Activated naive CD4-positive, alpha-beta T cell treated with anti-CD3 and anti-CD28 coated beads for 36 hours (primary cell): Measurements from ENCODE around the gene KIAA1586. TPM values are rescaled to one million over a fixed set of nuclear protein-coding genes. Genes with fewer than 3 reads are reported as not detected.

Experiments
- CTCF ChIA-PET: fragments of 350-600 bp; sonication (Branson Sonifier 250); formaldehyde crosslinking; loops from one replicate; lab custom pipeline; 2021; ENCODE audit warnings: antibody characterized with exemption; lab: Charles Lee
- DNase-seq: peaks from one replicate; pipeline ENCODE4 v3.0.0-alpha.2; 2020
- H3K27ac Mint-ChIP-seq: one replicate; pipeline ENCODE4 v1.8.0; 2021; ENCODE audit warnings: mild to moderate bottlenecking, mixed read lengths
- H3K27me3 Mint-ChIP-seq: one replicate; pipeline ENCODE4 v1.8.0; 2021; ENCODE audit warnings: low read depth, mixed read lengths
- H3K36me3 Mint-ChIP-seq: one replicate; pipeline ENCODE4 v1.8.0; 2021; ENCODE audit warnings: low read depth, mixed read lengths
- H3K4me1 Mint-ChIP-seq: one replicate; pipeline ENCODE4 v1.8.0; 2021; ENCODE audit warnings: low read depth, mixed read lengths
- H3K4me3 Mint-ChIP-seq: one replicate; pipeline ENCODE4 v1.8.0; 2021; ENCODE audit warnings: mild to moderate bottlenecking, moderate library complexity, mixed read lengths
- H3K9me3 Mint-ChIP-seq: one replicate; pipeline ENCODE4 v1.8.0; 2021; ENCODE audit warnings: mixed read lengths
- intact Hi-C: fragments of 100-400 bp; cut with micrococcal nuclease; formaldehyde crosslinking; loops from one replicate; pipeline ENCODE4 v1.15.1; 2023
- total RNA-seq, 2 experiments: library from RNA; stranded (reverse); gene quantifications; one replicate each; pipeline ENCODE4 v1.2.3, GENCODE V29; 2021

The KIAA1586 gene
- total RNA-seq, 2 experiments from 2014 or later: 13.6 to 17.4 TPM

DNA sequence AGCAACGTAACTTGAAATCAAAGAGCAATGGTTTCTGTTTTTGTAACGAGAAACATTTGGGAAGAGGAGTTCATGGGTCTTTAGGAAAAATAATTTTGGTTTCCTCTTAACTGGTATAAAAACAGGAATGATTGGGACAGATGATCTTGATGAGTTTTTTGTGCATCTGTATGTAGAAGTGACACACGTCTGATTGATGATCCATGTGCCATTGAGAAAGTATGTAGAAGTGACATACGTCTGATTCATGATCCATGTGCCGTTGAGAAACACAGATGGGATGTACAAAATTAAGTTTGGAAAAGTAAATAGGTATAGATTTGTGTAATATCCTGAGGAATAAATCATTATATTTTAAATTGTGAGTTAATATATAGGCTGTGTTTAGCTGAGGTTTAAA is 2.1 kb downstream of the KIAA1586 start:
- Mint-ChIP-seq H3K27ac (no peak overlapping the region), H3K36me3 (peaks cover 31% of the 10 kb centered on the region), H3K4me3 (peak overlapping the region; percentile 68), H3K9me3 (peaks cover 1% of the 10 kb centered on the region), H3K27me3 (peaks cover 14% of the 10 kb centered on the region), H3K4me1 (peaks cover 21% of the 10 kb centered on the region)
- intact Hi-C loops: no loop called here
- no peak for DNase-seq
- CTCF ChIA-PET: no interaction called here

DNA sequence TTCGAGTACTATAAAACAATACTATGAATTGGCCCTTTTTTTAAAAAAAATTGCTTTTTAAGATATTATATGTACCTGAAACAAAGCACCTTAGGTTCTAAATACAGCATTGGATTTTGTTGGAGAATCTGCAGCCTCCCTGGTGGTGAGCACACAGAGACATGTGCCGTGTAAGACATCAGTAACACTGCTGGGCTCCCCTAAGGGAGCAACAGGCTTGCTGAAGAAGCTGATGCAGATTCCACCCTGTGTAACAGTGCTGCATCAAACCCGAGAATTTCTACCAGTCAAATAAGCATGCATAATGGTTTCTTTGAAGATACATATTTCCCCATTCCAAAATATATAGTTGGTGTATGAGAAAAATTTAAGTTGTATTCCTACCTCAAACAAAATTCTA is 17.4 kb downstream of the KIAA1586 start:
- Mint-ChIP-seq H3K27me3 (no peaks in the 10 kb centered on the region), H3K9me3 (no peaks in the 10 kb centered on the region), H3K4me3 (no peak overlapping the region), H3K4me1 (peaks cover 3% of the 10 kb centered on the region), H3K36me3 (peaks cover 26% of the 10 kb centered on the region), H3K27ac (no peak overlapping the region)
- no peak for DNase-seq
- intact Hi-C loops: no loop called here
- CTCF ChIA-PET: no interaction called here

DNA sequence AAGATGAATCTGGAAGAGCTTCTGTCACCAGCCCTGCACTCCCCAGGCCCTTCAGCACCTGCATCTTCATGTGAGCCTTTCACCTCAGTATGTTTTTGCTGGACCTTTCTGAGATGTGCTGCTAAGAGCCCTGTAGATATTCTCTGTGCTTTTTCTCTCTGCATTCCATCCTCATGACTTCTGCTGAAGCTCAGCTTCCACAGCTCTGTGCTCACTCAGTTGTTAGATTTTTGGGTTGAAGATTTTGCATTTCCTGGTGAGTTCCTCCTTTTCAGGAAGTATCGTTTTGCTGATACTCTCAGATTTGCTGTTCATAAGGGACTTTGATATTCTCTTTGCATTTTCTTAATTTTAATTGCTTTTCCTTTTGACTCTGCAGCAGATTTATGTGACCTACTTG is 18.3 kb downstream of the KIAA1586 start:
- no peaks in the 10 kb centered on the region for H3K9me3 Mint-ChIP-seq
- no peak overlapping the region for H3K4me3 Mint-ChIP-seq
- intact Hi-C loops: no loop called here
- no peak for DNase-seq
- CTCF ChIA-PET: no interaction called here
- H3K27ac Mint-ChIP-seq: no peak overlapping the region
- peaks cover 3% of the 10 kb centered on the region for H3K4me1 Mint-ChIP-seq
- no peaks in the 10 kb centered on the region for H3K27me3 Mint-ChIP-seq
- peaks cover 26% of the 10 kb centered on the region for H3K36me3 Mint-ChIP-seq

DNA sequence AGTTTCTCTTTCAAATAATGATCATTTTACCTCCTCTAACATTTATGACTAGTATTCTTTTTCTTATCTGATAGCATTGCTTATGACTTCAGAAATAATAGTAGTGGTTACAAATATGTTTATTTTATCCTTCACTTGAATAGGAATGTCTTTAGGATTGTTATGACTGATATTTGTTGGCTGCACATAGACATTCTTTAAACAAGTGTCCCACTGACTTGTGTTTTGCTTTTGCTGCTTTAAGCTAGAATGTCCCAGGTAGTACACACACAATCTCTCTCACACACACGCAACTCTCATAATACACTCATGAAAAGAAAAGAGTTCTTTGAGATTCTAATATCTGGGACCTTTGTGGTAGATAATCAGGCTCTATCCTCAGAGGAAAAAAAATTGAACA is 21.6 kb downstream of the KIAA1586 start:
- CTCF ChIA-PET: no interaction called here
- H3K9me3 Mint-ChIP-seq: no peaks in the 10 kb centered on the region
- peaks cover 16% of the 10 kb centered on the region for H3K36me3 Mint-ChIP-seq
- peaks cover 3% of the 10 kb centered on the region for H3K4me1 Mint-ChIP-seq
- no peaks in the 10 kb centered on the region for H3K27me3 Mint-ChIP-seq
- no peak for DNase-seq
- intact Hi-C loops: no loop called here
- no peak overlapping the region for H3K4me3 Mint-ChIP-seq
- H3K27ac Mint-ChIP-seq: no peak overlapping the region

DNA sequence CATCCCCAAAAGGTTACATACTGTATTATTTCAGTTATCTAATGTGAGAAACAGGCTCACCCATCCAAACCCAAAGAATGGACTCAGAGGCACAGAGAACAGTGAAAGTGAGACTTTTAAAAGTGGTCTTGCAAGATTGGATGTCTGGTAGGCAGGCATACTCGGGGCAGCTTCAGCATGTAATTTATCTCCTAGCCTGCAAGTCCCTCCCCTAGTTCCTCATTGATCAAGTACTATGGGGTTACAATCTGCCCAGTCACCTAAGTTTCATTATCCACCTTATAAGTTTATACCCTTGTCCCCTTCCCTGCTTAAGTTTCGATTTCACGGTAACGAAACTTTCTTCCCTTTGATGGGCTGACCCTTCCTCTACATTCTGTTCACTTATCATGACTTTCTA is 22.7 kb downstream of the KIAA1586 start:
- H3K36me3 Mint-ChIP-seq: peaks cover 19% of the 10 kb centered on the region
- intact Hi-C loops: no loop called here
- CTCF ChIA-PET: no interaction called here
- DNase-seq: no peak
- no peak overlapping the region for H3K4me3 Mint-ChIP-seq
- no peaks in the 10 kb centered on the region for H3K27me3 Mint-ChIP-seq
- H3K9me3 Mint-ChIP-seq: no peaks in the 10 kb centered on the region
- no peak overlapping the region for H3K27ac Mint-ChIP-seq
- H3K4me1 Mint-ChIP-seq: peaks cover 3% of the 10 kb centered on the region

DNA sequence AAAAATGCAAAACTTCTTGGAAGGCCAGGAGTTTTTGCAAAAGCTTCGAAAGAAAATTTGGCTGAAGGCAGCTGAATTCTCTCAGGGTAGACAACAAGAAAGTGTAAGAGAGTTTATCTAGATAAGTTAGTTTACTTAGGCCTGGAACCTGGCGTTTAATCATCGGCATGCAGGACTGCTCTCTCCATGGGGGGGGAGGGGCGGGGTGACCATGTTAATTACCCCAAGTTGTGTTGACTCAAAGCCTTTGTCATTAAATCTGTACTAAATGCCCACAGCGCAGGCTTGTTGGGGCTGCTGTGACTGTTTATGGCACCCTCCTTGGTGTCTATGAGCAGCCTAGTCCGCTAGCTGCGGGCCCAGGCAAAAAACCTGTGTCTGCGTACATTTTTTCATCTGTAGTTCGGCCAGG is 23.4 kb downstream of the KIAA1586 start:
- Mint-ChIP-seq H3K27ac (no peak overlapping the region), H3K27me3 (no peaks in the 10 kb centered on the region), H3K4me1 (no peaks in the 10 kb centered on the region), H3K9me3 (no peaks in the 10 kb centered on the region), H3K36me3 (peaks cover 17% of the 10 kb centered on the region), H3K4me3 (no peak overlapping the region)
- DNase-seq: no peak
- CTCF ChIA-PET: no interaction called here
- intact Hi-C loops: no loop called here

DNA sequence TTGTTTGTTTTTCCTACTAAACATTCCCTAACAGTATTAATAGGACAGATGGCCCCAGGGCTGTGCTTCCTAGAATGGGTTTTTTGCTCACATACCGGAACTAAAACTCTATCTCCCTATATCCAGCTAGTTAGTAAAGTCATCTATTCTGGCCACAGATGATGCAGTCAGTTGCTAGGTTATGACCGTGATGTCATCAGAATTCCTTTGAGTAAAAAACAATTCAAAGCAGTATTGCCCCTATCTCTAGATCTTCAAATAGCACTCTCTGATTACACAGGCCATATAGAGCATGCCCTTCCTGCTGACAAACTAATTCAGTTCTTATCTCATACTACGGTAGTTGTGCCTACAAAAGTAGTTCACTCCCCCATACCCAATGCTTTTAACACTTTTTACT is 25.6 kb downstream of the KIAA1586 start:
- intact Hi-C loops: no loop called here
- no peak for DNase-seq
- Mint-ChIP-seq H3K9me3 (no peaks in the 10 kb centered on the region), H3K27ac (no peak overlapping the region), H3K27me3 (no peaks in the 10 kb centered on the region), H3K36me3 (peaks cover 13% of the 10 kb centered on the region), H3K4me1 (no peaks in the 10 kb centered on the region), H3K4me3 (no peak overlapping the region)
- CTCF ChIA-PET: interaction anchor here (1.3 kb wide), 1 partner anchor 11 kb away, joined by 3 read pairs; no protein-coding TSS in a partner anchor

DNA sequence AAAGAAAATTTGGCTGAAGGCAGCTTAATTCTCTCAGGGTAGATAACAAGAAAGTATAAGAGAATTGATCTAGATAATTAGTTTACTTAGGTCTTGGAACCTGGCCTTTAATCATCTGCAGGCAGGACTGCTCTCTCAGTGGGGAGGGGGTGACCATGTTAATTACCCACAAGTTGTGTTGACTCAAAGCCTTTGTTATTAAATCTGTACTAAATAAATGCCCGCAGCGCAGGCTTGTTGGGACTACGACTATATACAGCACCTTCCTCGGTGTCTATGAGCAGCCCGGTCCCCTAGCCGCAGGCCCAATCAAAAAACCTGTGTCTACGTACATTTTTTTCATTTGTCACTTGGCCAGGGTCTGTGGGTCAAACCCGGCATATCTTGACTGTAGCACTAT is 27.9 kb downstream of the KIAA1586 start:
- CTCF ChIA-PET: no interaction called here
- intact Hi-C loops: no loop called here
- Mint-ChIP-seq H3K4me1 (no peaks in the 10 kb centered on the region), H3K27me3 (no peaks in the 10 kb centered on the region), H3K4me3 (no peak overlapping the region), H3K9me3 (no peaks in the 10 kb centered on the region), H3K27ac (no peak overlapping the region), H3K36me3 (peaks cover 15% of the 10 kb centered on the region)
- no peak for DNase-seq

DNA sequence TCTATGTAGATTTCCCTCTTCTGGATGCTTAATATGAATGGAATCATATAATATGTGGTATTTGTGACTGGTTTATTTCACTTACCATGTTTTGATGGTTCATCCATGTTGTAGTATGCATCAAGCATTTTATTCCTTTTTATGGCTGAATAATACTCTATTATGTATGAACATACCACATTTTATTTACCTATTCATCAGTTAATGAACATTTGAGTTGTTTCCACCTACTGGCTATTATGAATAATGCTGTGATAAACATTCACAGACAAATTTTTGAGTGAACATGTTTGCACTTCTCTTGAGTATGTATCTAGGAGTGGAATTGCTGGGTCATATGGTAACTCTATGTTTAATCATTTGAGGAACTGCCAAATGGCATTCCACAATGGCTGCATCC is 28.6 kb downstream of the KIAA1586 start:
- Mint-ChIP-seq H3K9me3 (no peaks in the 10 kb centered on the region), H3K4me1 (no peaks in the 10 kb centered on the region), H3K4me3 (no peak overlapping the region), H3K27ac (no peak overlapping the region), H3K27me3 (no peaks in the 10 kb centered on the region), H3K36me3 (peaks cover 11% of the 10 kb centered on the region)
- no peak for DNase-seq
- CTCF ChIA-PET: interaction anchor here (0.6 kb wide), 1 partner anchor 277 kb away, joined by 4 read pairs; no protein-coding TSS in a partner anchor
- intact Hi-C loops: no loop called here

DNA sequence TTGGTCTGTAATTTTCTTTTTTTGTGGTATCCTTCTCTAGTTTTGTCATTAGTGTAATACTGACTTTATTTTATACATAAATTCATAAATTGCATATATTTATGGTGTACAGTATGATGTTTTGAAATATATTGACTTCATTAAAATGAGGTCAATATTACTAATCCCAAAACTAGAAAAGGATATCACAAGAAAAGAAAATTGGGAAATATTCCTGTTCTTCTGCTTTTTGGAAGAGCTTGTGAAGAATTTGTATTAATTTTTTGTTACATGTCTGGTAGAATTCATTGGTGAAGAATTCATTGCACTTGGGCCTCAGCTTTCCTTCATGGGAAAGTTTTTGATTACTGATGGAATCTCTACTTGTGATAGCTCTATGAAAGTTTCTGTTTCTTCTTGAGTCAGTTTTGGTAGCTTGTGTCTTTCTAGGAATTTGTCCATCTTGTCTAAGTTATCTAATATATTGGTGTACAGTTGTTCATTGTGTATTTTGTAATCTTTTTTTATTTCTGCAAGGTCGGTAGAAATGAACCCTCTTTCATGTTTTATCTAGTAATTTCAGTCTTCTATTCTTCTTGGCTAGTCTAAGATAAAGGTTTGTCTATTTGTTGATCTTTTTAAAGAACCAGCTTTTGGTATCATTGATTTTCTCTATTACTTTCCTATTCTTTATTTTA is 32.2 kb downstream of the KIAA1586 start:
- CTCF ChIA-PET: interaction anchor here (0.7 kb wide), 1 partner anchor 58 kb away, joined by 4 read pairs; no protein-coding TSS in a partner anchor
- Mint-ChIP-seq H3K4me1 (no peaks in the 10 kb centered on the region), H3K36me3 (peaks cover 18% of the 10 kb centered on the region), H3K9me3 (no peaks in the 10 kb centered on the region), H3K4me3 (no peak overlapping the region), H3K27me3 (no peaks in the 10 kb centered on the region), H3K27ac (no peak overlapping the region)
- intact Hi-C loops: no loop called here
- DNase-seq: no peak

DNA sequence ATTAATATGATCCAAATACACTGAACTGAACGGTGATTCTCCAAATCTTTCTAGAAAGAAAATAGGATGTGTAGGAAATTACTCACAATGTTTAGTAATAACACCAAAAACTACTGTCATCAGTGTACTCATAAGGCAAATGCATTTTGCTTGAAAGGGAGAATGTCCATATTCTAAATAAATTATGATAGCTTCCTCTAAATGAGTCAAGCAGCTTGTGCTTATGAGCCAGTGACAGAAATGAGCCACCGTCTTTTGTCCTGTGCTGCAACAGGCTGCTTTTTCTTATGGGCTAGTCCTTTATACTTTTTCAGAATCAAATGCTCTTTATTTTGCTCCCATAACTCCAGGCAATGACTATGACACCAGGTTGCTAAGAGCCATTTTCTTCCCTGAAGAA is 39.0 kb downstream of the KIAA1586 start:
- no peak for DNase-seq
- H3K4me3 Mint-ChIP-seq: no peak overlapping the region
- CTCF ChIA-PET: no interaction called here
- intact Hi-C loops: loop anchor here (5.0 kb wide), 1 partner anchor 182 kb away; no protein-coding TSS in a partner anchor
- H3K9me3 Mint-ChIP-seq: no peaks in the 10 kb centered on the region
- no peaks in the 10 kb centered on the region for H3K27me3 Mint-ChIP-seq
- peaks cover 3% of the 10 kb centered on the region for H3K36me3 Mint-ChIP-seq
- H3K4me1 Mint-ChIP-seq: peaks cover 5% of the 10 kb centered on the region
- no peak overlapping the region for H3K27ac Mint-ChIP-seq

DNA sequence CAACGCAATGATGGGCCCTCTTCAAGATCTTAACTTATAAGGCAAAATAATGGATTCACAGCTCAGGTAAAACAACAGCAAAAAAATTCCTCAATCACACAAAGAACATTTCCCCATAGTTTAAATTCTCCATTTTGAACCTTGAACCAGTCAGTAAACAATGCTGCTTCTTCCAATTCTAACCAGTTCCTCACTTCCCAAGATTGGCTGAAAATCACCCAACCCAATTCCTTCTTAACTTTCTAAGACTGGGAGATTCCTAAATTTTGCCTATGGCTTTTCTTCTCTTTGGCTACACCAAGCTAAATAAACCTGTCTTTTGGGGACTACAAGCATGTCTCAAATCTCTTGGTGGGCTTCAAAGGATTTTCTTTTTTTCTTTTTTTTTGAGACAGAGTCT is 40.4 kb downstream of the KIAA1586 start:
- Mint-ChIP-seq H3K9me3 (no peaks in the 10 kb centered on the region), H3K4me1 (peaks cover 12% of the 10 kb centered on the region), H3K27ac (no peak overlapping the region), H3K4me3 (no peak overlapping the region), H3K27me3 (no peaks in the 10 kb centered on the region), H3K36me3 (peaks cover 5% of the 10 kb centered on the region)
- DNase-seq: no peak
- intact Hi-C loops: loop anchor here (5.0 kb wide), 1 partner anchor 180 kb away; no protein-coding TSS in a partner anchor
- CTCF ChIA-PET: no interaction called here

DNA sequence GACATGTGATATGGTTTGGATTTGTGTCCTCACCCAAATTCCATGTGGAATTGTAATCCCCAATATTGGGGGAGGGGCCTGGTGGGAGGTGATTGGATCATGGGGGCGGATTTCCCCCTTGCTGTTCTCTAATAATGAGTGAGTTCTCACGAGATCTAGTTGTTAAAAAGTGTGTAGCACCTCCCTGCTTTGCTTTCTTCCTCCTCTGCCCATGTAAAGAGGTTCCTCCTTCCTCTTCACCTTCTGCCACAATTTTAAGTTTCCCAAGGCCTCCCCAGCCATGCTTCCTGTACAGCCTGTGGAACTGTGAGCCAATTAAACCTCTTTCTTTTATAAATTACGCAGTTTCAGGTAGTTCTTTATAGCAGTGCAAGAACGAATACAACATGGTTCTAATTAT is 41.4 kb downstream of the KIAA1586 start:
- no peak for DNase-seq
- no peak overlapping the region for H3K27ac Mint-ChIP-seq
- intact Hi-C loops: loop anchor here (5.0 kb wide), 1 partner anchor 179 kb away; no protein-coding TSS in a partner anchor
- CTCF ChIA-PET: no interaction called here
- peaks cover 6% of the 10 kb centered on the region for H3K36me3 Mint-ChIP-seq
- no peaks in the 10 kb centered on the region for H3K27me3 Mint-ChIP-seq
- peaks cover 21% of the 10 kb centered on the region for H3K4me1 Mint-ChIP-seq
- H3K9me3 Mint-ChIP-seq: no peaks in the 10 kb centered on the region
- no peak overlapping the region for H3K4me3 Mint-ChIP-seq
